Fibroblast of villous mesenchyme (primary cell): Measurements from ENCODE around the gene NKG7. TPM values are rescaled to one million over a fixed set of nuclear protein-coding genes. Genes with fewer than 3 reads are reported as not detected.
A peak's percentile ranks its signal among the peaks of the same experiment; 100 is the strongest.

Source experiments
- DNase-seq: peaks from one replicate; pipeline ENCODE4 v3.0.0-alpha.2; 2010; ENCODE audit warnings: low read depth
- H3K4me3 ChIP-seq: 2 replicates; pipeline ENCODE4 v1.5.1; 2011; ENCODE audit warnings: low read depth, mild to moderate bottlenecking, low read length
- total RNA-seq: library from RNA; depleted of rRNA; stranded (reverse); fragments of >200 nt; gene quantifications from 2 replicates; pipeline ENCODE4 v1.2.3, GENCODE V29; 2012
- TF ChIP-seq, protein P1 (sequence below): IDR thresholded peaks from 2 replicates; pipeline ENCODE4 v1.5.1; 2012; ENCODE audit warnings: low read depth, mild to moderate bottlenecking, low read length; ENCODE audit not compliant: insufficient read depth

Gene NKG7
- total RNA-seq, 1 donor: not detected

DNA sequence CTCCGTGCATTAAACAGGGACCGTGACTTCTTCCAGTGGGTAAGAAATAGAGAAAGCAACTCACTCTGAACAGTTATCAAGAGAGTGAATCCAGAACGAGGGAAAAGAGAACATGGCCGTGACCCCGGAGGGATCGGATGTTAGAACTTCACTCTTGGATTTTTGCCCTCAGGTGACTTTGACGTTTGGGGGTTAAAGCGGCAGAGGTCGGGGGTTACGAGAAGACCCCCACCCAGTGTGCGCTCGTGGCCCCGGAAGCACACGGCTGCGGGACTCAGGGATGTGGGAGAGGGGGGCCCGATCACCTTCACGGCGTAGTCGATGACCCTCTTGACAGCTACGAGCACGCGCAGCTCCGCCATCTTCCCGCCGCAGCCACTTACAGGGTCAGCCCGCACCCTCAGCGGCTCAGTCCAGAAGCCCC, 6.5 kb downstream of the NKG7 start, which contains the start of gene ETFB:
ETFB (minus strand) TSS at position 424 of the 424 bp plus-strand sequence; CDS start at position 362, 62 bp downstream.
- H3K4me3 ChIP-seq: peak within 1 kb of the TSS; percentile 93

GRCh38 chr19:51365211-51365964, 7.1 kb downstream of the NKG7 start:
- peak; percentile 32 for DNase-seq
- H3K4me3 ChIP-seq: peak overlapping the region; percentile 93
- TF ChIP-seq, protein P1, sequence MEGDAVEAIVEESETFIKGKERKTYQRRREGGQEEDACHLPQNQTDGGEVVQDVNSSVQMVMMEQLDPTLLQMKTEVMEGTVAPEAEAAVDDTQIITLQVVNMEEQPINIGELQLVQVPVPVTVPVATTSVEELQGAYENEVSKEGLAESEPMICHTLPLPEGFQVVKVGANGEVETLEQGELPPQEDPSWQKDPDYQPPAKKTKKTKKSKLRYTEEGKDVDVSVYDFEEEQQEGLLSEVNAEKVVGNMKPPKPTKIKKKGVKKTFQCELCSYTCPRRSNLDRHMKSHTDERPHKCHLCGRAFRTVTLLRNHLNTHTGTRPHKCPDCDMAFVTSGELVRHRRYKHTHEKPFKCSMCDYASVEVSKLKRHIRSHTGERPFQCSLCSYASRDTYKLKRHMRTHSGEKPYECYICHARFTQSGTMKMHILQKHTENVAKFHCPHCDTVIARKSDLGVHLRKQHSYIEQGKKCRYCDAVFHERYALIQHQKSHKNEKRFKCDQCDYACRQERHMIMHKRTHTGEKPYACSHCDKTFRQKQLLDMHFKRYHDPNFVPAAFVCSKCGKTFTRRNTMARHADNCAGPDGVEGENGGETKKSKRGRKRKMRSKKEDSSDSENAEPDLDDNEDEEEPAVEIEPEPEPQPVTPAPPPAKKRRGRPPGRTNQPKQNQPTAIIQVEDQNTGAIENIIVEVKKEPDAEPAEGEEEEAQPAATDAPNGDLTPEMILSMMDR: peak; percentile 13

More for the DNA sequence above, 6.5 kb downstream of the NKG7 start, which contains the start of gene ETFB:
- no peak for DNase-seq
- TF ChIP-seq, protein P1: no peak

DNA sequence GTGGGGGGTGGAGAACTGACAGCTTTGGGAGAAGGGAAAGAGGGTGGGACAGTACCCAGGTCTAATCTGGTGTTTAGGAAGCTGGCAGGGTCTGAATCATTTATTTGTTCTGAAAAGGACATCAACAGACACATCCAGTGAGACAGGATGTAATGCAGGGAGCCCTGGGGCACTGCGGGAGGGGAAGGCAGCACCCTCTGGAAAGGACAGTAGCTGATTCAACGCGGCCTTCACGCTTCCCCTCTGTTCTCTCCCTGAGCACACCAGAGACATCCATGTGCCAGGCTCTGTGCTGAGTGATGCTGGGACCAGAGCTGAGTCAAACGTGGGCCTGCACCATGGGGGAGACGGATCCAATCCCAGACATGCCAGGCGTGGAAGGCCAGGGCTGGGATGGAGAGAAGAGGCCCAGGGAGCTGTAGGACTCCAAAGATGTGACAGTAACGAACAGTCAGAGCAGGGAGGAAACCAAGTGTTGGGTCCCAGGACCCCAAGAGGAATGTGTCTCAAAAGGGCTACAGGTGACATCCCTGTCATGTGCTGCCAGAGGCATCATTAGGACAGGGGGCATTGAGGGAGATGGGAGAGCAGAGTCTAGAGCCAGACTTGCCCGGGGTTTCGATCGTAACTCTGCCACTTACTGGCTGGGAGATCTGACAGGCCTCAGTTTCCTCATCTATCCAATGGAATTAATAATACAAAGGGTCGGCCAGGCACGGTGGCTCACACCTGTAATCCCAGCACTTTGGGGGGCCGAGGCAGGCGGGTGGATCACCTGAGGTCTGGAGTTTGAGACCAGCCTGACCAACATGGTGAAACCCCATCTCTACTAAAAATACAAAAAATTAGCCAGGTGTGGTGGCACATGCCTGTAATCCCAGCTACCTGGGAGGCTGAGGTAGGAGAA, 8.0 kb downstream of the NKG7 start:
- TF ChIP-seq, protein P1: no peak
- no peak overlapping the region for H3K4me3 ChIP-seq
- peak; percentile 12 for DNase-seq

DNA sequence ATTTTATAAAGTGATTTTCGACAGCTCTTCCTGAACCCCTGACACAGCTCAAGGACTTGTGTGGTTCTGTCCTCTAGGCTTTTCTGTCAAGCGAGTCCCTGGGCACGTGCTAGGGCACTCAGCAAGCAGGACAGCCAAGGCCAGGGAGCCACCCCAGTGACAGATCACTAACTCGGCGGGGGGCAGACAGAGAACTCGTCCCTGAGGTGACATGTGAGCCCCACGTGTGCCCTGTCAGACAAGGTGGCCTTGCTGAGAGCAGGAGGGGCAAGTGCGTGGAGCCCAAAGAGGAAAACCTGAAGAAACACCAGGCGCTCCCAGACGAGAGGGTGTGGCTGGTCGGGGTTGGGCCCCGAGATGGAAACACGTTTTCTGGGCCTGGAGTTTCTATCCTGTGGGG, 11.2 kb downstream of the NKG7 start:
- TF ChIP-seq, protein P1: no peak
- DNase-seq: no peak
- H3K4me3 ChIP-seq: no peak overlapping the region

GRCh38 chr19:51359294-51359693, 13.2 kb downstream of the NKG7 start:
- TF ChIP-seq, protein P1: no peak
- no peak overlapping the region for H3K4me3 ChIP-seq
- DNase-seq: peak; percentile 93

GRCh38 chr19:51357952-51358351, 14.5 kb downstream of the NKG7 start:
- TF ChIP-seq, protein P1: no peak
- no peak for DNase-seq
- H3K4me3 ChIP-seq: no peak overlapping the region
